CD4-positive, alpha-beta T cell treated with Interleukin-15 for 4 hours (primary cell): ENCODE data around the gene ZNF74.
"Not testable (repeated sequence)": the region's sequence is repeated elsewhere in the genome, so short reads cannot be mapped to it uniquely, and the experiment has no call there.

ENCODE experiments used
- DNase-seq: peaks from one replicate; pipeline ENCODE4 v3.0.0-alpha.2; 2020; ENCODE audit warnings: low spot score

The ZNF74 gene

GRCh38 chr22:20376281-20376680 is 17.7 kb upstream of the ZNF74 start:
- not testable (repeated sequence) for DNase-seq

DNA sequence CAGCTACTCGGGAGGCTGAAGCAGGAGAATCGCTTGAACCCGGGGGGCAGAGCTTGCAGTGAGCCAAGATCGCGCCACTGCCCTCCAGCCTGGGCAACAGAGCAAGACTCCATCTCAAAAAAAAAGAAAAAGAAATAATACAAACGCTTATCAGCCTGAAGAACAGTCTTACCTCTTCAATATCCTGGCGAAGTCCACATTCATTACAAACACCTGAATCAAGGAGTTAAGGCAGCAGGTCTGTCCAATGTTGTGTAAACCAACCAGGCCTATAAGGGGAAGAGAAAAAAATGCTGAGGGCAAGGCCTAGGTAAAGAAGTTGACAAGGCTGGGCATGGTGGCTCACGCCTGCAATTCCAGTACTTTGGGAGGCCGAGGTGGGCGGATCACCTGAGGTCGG is 17.0 kb upstream of the ZNF74 start:
- DNase-seq, result not testable (repeated sequence)

DNA sequence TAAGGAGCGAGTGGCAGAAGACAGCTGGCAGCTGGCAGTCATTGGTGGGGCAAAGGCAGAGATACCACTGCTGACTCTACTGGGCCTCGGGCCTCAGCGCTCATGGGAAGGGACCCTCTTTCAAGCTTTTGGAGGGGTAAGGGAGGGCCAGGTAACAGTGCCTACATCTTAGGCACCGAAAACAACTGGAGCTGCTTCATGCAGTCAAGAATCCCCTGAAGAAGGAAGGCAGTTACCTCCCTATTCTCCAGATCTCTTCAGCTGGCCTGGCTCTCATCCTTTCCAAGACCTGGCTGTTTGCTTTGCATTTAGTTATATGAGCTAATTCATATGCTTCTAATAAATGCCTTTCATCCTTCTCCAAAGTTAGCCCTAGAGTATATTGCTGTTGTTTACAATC is 15.8 kb upstream of the ZNF74 start:
- no peak for DNase-seq

GRCh38 chr22:20378684-20379083 is 15.3 kb upstream of the ZNF74 start:
- not testable (repeated sequence) for DNase-seq

DNA sequence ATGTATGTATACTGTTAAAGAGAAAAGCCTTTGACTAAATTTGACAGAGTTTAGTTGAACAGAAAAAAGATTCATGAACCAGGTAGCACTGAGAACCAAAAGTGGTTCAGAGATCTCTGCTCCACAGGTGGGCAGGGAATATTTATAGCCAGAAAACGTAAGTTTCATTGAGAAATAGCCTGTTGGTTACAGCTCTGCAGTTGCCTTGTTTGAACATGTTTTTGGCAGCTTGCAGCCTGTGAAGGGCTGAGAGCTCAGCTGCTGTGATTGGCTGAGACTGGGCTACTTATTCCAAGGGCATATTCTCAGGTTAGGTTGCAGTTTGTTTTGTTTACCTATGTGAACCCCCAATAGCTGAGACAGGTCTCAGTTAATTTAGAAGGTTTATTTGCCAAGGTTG is 13.5 kb upstream of the ZNF74 start:
- DNase-seq, result no peak

GRCh38 chr22:20383538-20383937 is 10.4 kb upstream of the ZNF74 start:
- no peak for DNase-seq

DNA sequence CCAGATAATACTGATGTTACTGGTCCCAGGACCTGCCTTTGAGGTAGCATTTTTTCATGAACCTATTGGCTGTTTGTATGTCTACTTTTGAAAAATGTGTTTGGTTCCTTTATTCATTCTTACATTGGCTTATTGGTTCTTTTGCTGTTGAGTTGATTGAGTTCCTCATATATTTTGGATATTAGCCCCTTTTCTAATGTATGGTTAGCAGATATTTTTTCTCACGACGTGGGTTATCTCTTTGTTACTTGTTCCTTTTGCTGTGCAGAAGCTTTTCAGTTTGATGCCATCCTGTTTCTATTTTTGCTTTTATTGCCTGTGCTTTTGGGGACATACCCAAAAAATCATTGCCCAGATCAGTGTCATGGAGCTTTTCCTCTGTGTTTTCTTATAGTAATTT is 9.8 kb upstream of the ZNF74 start:
- DNase-seq, result no peak

- no peak for DNase-seq
These were observed 9.1 kb upstream of the ZNF74 start for GRCh38 chr22:20384865-20385264.

- DNase-seq, result no peak
These were observed 7.6 kb upstream of the ZNF74 start for GRCh38 chr22:20386336-20386735.

DNA sequence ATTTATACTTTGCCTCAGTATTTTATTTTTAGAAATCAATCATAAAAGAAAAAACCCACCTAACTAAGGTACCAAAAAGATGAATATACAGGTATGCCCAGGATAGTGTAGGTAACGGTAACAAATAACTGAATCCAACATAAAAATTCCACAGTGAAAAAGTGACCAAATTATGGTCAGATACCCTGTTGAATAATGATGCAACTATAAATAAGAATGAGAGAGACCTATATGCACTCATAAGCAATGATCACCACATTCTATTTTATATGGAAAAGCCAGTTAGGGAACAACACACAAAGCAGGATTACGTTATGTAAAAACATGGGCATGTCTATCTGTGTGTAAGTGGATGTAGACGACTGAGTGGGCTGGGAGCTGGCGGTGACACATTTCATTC is 7.0 kb upstream of the ZNF74 start:
- DNase-seq, result no peak

DNA sequence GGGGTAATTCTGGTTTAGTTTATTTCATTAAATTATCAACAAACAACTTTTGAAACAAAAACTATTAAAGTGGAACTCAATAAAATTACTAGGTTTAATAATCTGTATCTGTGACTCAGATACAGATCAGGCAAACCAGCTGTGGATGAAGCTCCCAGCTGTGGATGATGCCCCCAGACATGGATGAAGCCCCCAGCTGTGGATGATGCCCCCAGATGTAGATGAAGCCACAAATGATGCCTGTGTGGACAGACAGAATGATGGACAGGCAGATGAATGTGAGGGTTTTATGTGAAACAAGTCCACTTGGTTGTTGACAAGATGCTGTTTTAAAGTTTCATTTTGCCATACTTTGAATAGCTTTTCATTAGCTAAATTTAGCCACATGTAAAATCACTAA is 5.8 kb upstream of the ZNF74 start:
- DNase-seq, result no peak

- no peak for DNase-seq
These were observed 4.7 kb upstream of the ZNF74 start for GRCh38 chr22:20389288-20389687.

DNA sequence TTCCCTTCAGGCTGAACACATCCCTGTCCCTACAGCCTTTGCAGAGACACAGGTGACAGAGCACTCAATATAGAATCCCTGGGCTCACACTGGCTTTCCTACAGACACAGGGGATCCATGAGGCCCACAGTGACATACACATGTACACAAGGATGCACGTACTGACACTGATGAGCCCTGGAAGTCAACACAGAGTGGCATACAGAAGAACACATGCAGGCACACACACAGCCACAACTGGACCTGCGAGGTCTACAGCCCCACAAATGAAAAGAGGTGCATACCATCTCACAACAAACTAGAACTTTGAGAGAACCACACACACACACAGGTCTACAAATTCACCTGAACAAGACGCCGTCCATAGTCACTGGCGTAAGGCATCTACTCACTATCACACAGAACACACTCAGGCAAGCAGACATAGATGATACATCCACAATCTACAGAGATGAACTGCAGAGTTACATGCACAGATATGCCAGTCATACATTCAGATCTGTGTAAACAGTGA is 3.5 kb upstream of the ZNF74 start:
- no peak for DNase-seq

DNA sequence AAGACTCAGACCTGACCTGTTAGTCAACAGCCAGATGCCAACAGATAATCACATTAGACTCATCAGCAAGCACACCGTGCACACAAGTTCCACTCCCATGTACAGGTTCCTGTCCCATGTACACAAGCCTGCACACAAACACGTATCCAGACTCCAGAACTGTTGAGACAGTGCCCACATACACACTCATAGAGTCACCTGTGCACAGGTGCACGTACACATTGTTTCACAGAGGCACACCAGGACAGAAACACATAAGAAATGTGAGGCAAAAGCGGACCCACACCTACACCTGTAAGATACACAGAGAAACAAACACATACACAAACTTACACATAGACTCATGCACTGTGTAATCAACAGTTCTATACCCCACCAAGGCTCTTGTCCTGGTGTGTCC is 2.7 kb upstream of the ZNF74 start:
- DNase-seq, result no peak

- DNase-seq, result not testable (repeated sequence)
These were observed 1.5 kb upstream of the ZNF74 start for GRCh38 chr22:20392365-20392881.

DNA sequence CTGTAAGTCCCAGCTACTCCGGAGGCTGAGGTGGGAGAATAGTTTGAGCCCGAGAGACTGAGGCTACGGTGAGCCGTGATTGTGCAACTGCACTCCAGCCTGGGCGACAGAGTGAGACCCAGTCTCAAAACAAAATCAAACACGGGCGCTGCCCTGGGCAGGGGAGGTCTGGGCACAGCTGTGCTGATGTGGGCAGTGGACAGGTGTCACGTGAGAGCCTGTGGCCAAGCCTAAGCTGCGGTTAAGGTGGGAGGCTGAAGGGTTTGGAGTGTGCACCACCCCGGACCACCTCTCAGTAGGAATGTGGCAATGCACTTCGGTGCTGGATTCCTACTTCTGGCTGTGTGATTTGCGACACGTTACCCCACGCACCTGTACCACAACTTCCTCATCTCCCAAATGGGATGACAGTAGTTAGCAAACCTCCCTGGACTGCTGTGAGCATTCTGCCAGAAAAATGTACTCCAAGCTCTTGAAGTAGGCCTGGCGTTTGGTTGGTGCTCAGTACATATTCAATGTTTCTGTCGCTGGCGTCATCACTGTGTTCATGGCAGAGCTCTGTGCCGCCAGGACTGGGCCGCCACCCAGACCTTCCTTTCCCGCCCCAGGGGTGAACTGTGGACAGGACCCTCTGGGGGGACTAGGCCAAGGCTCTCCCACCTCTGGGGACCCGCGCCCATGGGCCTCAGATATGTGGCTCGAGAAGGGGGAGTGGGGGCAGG is 807 bp upstream of the ZNF74 start:
- no peak for DNase-seq

GRCh38 chr22:20395181-20395906 is 1.4 kb downstream of the ZNF74 start:
- DNase-seq, result no peak

GRCh38 chr22:20395907-20396287 is 1.9 kb downstream of the ZNF74 start:
- no peak for DNase-seq

DNA sequence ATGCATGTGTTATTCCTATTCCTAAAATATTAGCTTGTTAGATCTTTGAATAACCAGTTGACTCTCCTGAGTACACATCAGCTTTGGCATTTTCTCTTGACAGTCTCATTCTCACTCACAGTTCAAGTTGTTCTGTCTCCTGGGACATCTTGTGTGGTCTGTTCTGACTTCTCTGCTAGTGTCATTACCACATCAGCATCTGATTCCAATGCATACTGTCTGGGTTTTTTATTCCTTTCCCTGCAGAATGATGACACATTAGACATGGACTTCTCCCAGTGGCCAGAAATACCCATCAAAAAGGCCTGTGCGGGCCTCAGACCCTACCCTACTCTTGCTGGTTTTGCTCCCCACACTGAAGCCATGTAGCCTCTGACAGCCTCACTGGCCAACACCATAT is 2.7 kb downstream of the ZNF74 start:
- DNase-seq, result no peak

DNA sequence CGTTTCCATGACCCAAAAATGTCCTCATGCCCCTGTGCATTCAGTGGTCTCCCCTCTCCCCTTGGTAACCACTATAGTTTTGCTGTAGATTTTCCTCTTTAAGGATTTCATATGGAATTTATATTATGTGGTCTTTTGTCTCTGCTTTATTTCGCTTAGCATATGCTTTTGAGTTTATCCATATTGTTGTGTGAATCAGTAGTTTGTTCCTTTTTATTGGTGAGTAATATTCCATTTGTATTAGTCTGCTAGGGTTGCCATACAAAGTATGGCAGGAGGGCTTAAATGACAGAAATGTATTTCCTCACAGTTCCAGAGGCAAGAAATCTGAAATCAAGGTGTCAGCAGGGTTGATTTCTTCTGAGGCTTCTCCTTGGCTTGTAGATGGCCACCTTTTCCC is 3.5 kb downstream of the ZNF74 start:
- DNase-seq, result no peak

GRCh38 chr22:20398420-20398819 is 4.5 kb downstream of the ZNF74 start:
- no peak for DNase-seq

DNA sequence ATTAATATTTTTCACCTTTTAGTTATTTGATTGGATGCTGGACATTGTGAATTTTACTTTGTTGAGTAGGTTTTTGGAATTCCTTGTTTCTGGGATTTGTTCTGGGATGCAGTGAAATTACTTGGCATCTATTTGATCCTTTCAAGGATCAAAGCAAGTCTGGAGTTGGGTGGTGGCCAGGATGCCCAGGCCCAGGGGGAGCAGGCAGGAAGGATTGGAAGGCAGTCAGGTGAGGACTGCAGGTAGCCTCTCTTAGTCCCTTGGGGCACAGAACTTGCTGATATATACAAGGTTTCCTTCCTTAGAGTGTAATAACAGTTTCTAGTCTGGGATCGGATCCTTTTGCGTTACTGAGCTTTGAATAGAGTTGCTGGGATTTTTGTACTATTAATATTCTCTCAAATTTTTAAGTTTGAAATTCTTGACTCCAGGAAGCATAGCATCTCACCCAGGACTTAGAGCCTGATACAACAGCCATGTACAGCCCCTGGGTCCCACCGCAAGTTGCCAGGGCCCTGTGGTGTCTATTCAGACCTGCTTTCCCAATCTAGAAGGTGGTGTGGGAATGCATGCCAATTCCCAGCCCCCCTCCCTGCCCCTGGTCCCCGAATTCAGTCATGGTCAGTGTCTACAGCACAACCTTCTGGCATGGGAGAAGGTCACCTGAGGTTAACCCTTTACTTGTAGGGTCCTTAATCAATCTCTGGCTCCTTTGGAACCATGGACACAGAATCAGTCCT is 6.1 kb downstream of the ZNF74 start:
- no peak for DNase-seq
